ENCODE results near the gene SMURF2.
"Not testable (repeated sequence)": the region's sequence is repeated elsewhere in the genome, so short reads cannot be mapped to it uniquely, and the experiment has no call there.

SMURF2 gene

GRCh38 chr17:64583038-64583437 lies 79.1 kb downstream of the SMURF2 start:
- no peak for DNase-seq

DNA sequence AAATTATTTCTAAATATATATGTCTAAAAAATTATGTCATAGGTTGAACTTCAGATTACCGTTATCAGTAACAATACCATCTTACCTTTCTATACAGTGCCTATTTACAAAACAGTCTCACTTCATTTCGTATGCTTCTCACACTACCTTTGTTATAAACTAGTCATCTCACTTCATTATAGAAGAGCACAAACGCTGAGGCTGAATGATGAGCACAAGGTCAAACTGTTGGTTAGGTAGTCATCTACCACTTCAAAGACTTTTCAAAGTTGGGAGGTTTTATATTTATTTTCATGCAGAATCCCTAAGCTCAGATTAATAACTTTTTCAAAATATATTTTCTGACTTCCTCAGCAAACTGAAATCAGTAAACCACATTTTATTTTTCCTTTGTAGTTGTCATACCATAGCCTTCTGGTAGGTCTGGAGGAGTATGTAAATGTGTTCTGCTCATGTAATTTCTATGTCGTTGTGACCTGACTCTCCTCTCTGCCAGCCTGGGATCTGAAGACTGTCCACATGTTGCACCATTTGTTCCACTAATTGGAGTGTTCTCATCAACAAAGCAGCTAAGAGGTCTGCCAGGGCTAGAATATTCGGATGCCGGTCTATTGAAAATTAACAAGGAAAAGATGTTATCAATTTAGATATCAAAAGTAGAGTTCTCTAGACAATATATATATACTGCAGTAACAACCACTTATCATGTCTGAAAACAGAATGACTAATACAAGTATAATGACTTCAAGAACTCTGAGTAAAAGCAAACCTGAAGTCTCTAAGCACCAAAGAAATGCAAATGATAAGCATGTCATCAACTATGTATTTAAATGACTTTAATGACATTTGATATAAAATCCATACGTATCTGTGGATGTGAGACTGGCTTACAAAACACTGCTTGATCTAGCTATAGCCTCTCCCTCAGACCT lies 81.5 kb downstream of the SMURF2 start:
- DNase-seq = no peak

DNA sequence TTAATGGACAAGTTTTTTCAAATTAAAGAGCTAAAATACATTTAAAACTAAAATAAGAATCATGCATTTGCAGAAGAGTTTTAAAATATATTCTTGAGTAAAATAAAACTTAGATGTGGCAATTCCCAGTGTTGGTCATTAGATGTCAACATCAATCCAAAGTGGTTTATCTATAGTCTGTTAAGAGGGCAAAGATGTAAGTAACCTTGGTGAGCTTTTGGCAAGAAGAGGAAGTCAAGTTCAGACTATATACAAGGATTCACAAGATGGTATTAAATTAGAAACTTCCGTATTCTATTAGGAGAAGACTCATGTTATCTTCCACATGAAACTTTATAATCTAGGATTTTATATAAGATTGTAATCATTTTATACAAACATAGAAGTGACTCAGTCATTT lies 82.2 kb downstream of the SMURF2 start:
- DNase-seq = no peak

- DNase-seq = not testable (repeated sequence)
Measured at GRCh38 chr17:64577025-64577424, 85.1 kb downstream of the SMURF2 start.

DNA sequence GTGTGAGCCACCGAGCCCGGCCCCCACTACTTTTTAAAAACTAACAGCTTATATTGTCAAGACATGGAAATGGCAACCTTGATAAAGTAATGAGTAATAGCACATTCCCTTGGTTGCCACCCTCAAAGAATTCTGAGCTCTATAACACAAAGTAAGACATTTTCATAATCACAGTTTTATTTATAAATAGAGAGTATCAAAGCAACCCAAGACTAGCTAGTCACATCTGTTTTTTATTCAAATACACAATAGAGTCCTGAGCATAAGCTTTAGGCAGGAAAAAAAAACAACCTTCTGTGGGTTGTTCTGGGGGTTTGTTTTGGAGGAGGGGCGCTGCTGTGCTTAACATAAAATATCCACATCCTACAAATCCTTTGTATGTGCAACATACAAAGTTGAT lies 86.7 kb downstream of the SMURF2 start:
- no peak for DNase-seq

DNA sequence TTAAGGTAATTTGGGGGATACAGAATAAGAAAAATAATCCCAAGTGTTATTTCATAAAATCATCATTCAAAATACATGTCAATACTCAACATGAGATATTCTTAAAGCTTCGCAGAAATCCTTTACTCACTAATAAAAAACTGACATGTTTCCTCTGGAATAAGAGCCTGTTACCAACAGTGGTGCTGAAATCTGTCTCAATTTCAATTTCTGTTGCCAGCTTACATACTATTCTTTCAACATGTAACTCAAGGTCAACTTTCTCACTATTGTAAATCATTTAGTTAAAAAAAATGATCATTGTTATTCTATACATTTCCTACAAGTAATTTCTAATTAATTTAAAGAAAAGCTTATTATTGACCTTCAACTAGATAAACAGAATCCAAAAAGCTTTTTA lies 87.5 kb downstream of the SMURF2 start:
- DNase-seq = no peak

DNA sequence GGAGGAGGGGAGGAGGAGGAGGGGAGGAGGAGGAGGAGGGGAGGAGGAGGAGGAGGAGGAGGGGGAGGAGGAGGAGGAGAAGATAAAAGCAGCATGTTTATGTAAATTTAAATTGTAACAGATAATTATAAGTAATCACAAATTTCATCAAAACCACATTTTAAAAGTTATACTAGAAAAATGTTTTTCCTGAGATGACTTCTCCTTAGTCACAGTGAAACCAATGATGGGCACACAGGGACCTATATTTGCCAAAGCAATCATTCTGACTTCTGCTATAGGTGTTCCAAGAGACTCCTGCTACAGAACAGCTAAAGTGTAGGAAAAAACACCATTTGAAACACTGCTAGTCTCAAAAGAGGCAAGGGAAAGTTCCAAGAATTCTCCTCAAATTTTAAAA lies 88.9 kb downstream of the SMURF2 start:
- DNase-seq = no peak

- no peak for DNase-seq
Measured at GRCh38 chr17:64572682-64573154, 89.4 kb downstream of the SMURF2 start.

GRCh38 chr17:64571746-64572145 lies 90.4 kb downstream of the SMURF2 start:
- no peak for DNase-seq

DNA sequence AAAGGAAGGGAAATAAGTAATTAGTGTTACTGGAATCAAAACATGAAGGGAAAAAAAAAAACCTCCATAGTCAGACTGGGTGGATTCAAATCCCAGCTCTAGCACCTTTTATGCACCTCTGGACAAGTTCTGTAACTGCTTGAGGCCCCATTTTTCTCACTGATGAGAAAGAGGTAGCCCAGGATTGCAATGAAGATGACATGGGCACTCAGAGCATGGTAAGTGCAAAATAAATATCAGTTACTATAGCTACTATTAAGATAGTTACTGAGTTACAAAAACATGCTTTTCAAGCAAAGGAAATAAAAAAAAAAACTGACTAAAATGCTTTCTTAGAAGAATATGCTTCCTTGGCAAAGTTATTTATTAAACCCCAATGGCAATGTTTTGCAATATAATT lies 96.5 kb downstream of the SMURF2 start:
- no peak for DNase-seq

DNA sequence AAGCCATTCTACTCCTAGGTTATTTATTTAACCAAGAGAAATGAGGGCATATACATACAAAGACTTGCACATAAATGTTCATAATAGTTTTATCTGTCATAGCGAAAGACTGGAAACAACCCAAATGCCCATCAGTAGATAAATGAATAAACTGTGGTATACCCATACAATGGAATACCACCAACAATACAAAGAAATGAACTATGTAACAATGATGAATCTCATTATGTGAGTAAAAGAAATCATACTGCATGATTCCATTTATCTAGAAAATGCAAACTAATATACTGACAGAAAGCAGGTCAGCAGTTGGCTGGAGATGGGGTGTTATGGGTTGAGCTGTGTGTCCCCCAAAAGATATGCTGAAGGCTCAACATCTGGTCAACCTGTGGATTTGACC lies 98.0 kb downstream of the SMURF2 start:
- DNase-seq = no peak

- DNase-seq = no peak
Measured at GRCh38 chr17:64555281-64555680, 106.8 kb downstream of the SMURF2 start.

GRCh38 chr17:64554028-64554637 lies 108.0 kb downstream of the SMURF2 start:
- no peak for DNase-seq

- DNase-seq = no peak
Measured at GRCh38 chr17:64551461-64551860, 110.6 kb downstream of the SMURF2 start.

DNA sequence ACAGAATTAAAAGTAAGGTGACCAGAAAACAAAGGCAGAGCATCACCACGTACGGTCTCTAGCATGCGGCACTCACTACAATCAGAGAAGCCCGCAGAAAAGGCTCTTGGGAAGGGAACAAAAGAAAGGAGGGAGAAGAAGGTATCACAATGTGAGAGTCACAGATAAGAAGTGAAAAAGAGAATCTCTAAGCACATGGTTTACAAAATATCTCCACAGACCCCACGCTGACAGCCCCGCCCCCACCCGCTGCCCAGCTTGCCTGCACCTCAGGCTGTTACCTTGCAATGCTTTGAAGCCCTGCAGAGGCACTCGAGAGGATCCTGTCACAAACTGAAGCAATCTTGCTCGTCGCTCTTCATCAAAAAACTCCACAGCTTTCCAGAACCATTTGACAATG lies 114.8 kb downstream of the SMURF2 start:
- no peak for DNase-seq

- no peak for DNase-seq
Measured at GRCh38 chr17:64546716-64547115, 115.4 kb downstream of the SMURF2 start.

- DNase-seq = no peak
Measured at GRCh38 chr17:64544742-64545141, 117.4 kb downstream of the SMURF2 start.

DNA sequence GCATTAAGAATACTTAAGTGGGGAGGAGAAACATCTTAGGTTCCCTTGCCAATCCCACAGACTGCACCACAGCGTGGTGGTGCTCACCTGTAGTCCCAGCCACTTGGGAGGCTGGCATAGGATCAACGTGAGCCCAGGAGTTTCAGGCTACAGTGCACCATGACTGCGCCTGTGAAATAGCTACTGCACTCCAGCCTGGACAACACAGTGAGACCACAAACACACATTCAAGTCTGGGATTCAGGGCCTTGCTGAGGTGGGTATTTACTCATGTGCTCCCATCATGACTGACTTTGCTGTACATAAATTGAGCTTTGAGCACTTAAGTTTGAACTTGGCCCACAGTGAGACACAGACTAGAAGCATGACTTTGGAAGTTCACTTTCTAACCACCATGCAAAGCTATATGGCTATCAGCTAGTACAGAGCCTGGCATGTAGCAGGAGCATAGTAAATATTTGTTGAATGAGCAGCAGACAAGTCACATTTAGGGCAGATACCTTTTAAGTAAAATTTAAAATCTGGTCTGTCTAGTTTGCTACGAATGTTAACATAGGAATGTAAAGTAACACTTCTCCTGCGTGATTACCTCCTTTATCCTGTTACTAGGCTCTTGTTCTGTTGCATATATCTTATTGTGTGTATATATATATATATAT lies 121.9 kb downstream of the SMURF2 start:
- DNase-seq = no peak

GRCh38 chr17:64538508-64539130 lies 123.5 kb downstream of the SMURF2 start:
- DNase-seq = no peak

GRCh38 chr17:64537488-64537887 lies 124.6 kb downstream of the SMURF2 start:
- DNase-seq = no peak

- DNase-seq = no peak
Measured at GRCh38 chr17:64536913-64537312, 125.2 kb downstream of the SMURF2 start.

GRCh38 chr17:64535357-64535756 lies 126.8 kb downstream of the SMURF2 start:
- no peak for DNase-seq

DNA sequence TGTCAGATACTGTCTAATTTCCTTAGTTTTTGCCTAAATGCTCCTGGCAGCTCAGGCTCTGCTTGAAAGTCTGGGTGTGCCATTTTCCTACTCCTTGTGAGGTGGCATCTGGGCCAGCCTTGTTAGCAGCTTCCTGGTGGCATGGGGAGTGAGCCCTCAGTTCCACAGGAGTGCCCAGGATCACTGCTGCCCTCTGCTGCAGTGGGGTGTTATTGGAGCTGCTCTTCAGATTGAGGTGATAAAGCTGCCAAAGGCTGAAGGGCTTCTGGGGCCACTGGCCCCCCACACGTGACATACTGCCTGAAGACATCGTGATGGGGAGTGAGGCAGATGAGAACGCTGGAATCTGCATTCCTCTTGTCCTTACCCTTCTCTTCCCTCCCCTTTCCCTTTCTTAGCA lies 127.9 kb downstream of the SMURF2 start:
- DNase-seq = no peak

All from NCI-H748 treated with DMSO at 0.1 percent for 48 hours (cell line).